SKM-1 treated with dmso at 0.1 percent for 144 hours (cell line): ENCODE data around the gene BSG.
A peak's percentile ranks its signal among the peaks of the same experiment; 100 is the strongest.
"Not testable (repeated sequence)": the region's sequence is repeated elsewhere in the genome, so short reads cannot be mapped to it uniquely, and the experiment has no call there.

Experiments used
- DNase-seq: peaks from one replicate; lab custom pipeline; 2025; ENCODE audit not compliant: unreplicated experiment; lab: John Stamatoyannopoulos, UW

BSG gene

DNA sequence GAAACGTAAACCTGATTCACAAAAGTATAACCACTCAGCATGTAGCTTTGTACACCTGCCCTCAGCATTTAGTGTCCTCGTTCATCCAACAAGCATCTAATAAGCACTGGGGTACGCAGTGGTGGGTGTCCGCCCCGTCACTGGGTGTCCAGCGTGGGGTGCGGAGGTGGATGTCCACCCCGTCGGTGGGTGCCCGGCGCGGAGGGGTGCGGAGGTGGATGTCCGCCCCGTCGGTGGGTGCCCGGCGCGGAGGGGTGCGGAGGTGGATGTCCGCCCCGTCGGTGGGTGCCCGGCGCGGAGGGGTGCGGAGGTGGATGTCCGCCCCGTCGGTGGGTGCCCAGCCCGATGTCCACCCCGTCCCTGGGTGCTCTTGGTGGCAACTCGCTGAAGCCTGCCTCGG lies 12.8 kb downstream of the BSG start:
- DNase-seq = not testable (repeated sequence)

DNA sequence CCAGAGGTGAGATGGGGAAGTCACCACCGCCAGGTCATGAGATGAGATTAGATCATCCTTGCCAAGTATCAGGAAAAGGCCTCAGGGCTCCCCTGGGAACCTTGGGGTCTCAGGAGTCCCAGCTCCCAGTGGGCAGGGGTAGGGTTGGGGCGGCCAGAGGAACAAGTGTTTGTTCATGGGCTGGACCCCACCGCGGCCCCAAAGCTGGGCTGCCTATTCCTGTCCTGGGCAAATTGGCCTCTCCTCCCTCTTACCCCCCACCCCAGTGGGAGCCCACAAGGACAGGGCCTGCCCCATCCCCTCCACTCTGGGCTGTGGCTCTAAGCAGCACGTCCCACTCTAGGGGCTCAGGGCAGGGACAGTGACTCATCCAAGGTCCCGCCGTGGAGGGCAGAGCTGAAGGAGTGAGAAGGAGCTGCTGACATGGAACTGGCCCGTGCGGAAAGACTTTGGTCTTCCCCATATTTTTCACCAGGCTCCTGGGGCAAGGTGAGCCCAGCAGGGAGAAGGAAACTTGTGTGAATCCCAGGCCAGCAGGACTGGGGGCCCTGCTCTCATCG lies 13.2 kb downstream of the BSG start:
- DNase-seq = no peak

DNA sequence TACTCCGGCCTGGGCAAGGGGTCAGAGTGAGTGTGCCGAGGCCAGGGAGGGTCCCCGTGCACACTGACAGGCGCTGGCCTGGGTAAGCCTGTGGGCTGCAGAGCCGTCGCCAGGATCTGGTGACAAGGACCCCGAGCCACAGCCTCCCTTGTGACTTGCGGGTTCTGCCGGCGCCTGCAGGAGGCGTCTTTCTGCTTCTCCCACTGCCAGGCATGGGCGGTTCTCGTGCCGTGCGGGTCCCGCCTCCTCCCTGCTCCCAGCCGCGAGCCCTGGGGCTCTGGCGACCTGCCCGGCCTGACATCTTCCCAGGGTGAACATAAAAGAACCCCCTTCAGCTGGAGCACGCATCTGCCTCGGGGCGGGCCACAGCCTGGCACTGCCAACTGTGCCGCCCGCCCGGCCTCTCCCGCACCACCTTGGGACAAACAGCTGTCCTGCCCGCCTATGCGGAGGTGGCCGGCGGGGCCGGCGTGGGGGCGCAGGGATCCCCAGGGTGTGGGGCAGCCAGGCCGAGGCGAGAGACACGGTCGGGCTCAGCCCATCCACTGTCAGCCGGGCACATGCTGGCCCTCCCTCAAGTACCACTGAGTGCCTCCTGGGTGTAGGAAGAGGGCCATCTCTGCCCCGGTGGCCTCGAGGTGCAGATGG lies 15.8 kb downstream of the BSG start:
- DNase-seq = peak; percentile 56

DNA sequence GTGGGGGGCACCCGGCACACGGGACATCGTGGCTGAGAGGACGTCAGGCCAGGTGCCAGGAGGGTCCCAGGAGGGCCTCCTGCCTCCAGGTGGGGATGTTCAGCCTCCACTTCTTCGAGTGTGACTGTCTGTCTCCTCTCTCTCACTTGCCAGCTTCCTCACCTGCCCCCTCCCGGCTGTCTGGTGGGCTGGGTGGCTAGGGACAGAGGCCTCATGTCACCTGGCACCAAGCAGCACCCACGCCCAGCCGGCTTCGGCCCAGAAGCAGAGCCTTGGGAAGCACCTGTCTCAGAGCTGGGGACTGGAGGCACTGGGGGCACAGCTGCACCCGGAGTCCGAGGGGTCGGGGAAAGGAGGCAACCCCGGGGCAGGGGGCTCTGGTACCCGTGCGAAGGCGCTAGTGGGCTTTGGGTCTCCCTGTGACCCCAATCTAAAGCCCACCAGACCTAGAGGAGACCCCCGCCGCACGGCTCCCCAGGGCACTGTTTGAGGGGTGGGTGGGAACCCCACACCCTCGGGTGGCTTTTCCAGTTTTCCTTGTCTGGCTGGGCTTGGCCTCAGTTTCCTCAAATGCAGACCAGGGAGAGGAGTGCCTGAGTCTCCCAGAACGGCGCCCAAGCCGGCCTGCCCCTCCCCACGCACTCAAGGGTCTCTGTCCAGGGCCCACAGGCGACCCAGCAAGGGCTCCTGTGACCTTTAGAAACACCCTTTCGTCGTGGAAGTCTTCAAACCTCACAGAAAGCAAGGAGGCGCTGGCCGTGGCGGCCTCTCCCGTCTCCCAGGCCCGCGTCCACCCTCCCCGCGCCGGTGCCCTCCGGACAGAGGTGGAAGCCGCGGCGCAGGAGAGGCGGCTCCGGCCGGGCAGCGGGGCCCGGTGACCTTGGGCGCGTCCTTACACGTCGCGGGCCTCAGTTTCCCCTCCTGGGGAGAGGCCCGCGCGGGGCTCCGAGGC lies 16.6 kb downstream of the BSG start:
- no peak for DNase-seq

DNA sequence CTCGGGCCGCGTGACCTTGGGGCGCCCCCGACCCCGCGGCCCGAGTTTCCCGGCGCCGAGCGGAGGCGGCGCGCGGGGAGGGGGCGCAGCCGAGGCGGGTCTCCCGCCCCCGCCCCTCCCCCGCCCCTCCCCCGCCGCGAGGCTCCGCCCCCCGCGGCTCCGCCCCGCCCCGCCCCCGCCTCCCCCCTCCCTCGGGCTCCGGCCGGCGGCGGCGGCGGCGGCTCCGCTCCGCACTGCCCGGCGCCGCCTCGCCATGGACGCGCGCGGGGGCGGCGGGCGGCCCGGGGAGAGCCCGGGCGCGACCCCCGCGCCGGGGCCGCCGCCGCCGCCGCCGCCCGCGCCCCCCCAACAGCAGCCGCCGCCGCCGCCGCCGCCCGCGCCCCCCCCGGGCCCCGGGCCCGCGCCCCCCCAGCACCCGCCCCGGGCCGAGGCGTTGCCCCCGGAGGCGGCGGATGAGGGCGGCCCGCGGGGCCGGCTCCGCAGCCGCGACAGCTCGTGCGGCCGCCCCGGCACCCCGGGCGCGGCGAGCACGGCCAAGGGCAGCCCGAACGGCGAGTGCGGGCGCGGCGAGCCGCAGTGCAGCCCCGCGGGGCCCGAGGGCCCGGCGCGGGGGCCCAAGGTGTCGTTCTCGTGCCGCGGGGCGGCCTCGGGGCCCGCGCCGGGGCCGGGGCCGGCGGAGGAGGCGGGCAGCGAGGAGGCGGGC lies 17.4 kb downstream of the BSG start, which contains the start of gene HCN2:
HCN2 (plus strand) TSS at position 189 of the 703 bp plus-strand sequence; CDS start at position 254, 65 bp downstream.
- DNase-seq = no peak

DNA sequence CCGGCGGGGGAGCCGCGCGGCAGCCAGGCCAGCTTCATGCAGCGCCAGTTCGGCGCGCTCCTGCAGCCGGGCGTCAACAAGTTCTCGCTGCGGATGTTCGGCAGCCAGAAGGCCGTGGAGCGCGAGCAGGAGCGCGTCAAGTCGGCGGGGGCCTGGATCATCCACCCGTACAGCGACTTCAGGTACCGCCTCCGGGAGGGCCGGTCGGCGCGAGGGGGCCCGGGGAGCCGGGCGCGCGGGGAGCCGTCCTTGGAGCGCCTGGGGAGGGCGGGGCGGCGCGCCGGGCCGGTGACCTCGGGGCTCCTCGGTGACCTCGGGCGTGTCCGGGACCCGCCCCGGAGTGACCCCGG lies 18.0 kb downstream of the BSG start:
- no peak for DNase-seq

DNA sequence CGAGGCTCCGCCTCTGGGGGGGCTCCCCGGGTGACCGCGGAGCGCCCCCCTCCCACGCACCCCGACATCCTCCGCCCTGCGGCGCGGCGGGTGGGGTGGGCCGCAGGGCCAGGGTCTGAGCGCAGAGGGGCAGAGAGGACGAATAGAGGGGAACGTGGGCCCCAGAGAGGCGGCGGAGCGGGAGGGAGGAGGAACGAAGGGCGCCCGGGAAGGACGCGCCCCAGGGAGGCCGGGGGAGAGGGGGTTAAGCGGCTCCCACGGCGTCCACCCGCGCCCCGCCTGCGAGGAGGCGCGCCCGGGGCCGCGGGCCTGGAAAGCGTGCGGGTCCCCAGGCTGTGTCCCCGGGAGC lies 18.3 kb downstream of the BSG start:
- DNase-seq = no peak

DNA sequence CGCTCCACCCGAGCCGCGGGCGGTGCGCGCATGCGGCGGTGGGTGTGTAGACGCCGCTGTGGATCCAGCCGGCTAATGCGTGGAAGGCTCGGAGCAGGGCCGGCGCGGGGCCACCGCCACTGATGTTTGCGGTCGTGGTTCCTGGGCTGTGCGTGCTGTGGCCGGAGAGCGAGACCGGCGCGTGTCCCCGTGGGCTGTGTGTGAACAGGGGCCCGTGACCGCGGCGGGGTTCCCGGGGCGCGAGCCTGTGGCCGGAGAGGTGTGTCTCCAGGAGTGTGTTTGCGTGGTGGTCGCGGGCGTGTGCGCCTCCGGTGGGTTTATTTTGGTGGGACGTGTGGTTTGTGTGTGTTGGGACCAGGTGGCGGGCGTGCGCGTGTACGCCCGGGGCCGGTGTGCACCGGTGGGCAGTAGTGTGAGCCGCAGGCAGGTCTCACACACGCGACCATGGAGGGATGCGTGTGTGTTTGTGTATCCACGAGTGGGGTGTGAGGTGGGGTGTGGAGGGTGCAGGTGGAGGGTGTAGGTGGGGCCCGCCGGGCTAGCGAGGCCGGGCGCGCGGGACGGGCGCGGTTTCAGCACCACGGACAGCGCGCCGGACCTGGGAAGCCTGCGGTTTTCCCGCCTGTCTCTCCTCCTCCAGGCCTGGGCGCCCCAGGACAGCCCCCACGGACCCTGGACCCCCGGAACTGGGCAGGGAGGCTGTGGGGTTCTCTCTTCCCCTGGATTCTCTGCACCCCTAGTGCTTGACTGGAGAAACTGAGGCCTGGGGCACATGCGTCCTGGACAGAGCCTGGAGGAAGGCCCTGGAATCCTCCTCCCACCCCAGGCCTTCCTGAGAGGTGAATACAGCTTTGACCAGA lies 18.9 kb downstream of the BSG start:
- DNase-seq = no peak

DNA sequence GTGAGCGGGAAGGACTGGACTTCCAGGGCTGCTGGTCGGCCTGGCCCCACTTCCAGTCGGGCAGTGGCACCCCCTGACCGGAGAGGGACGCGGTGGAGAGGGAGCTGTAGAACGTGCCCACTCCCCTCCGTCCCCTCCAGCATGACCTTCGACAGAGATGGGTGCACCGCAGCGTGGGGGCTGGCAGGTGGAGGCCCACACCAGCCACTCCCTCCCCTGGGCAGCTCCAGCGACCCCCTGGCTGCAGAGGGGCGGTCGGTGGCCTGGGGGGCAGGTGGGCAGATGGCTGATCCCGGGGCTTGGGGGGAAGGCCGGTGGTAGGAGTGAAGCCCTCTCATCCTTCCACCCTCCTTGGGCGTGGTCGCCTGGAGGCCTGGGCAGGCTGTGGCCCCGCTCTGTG lies 19.7 kb downstream of the BSG start:
- DNase-seq = no peak

DNA sequence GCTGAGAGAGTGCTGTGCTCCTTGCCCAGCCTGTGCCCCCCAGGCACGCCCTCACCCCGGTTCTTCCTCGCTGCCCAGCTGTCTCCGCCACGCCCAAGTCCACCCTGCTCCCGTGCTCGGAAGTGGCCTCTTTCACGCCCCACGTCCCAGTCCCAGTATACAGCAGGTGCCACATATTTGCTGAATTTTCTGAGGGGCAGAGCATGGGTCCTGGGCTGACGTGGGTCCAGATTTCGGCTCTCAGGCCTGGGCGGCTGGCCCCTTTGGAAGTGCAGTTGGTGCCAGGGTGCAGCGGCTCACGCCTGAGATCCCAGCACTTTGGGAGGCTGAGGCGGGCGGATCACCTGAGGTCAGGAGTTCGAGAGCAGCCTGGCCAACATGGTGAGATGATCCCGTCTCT lies 20.7 kb downstream of the BSG start:
- no peak for DNase-seq

DNA sequence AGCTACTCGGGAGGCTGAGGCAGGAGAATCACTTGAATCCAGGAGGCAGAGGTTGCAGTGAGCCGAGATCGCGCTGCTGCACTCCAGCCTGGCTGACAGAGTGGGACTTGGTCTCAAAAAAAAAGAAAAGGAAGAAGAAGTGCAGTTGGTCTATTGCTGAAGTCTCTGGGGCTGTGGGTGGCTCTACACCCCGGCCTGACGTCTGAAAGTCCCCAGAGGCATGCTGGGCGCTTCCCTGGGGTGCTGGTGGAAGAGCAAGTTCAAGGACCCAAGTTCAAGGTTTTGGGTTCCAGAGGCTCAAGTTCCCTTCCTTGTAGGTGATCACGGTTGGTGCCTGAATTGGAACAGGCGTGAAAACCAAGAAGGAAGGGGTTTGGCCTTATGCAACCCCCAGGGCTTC lies 21.1 kb downstream of the BSG start:
- DNase-seq = no peak

DNA sequence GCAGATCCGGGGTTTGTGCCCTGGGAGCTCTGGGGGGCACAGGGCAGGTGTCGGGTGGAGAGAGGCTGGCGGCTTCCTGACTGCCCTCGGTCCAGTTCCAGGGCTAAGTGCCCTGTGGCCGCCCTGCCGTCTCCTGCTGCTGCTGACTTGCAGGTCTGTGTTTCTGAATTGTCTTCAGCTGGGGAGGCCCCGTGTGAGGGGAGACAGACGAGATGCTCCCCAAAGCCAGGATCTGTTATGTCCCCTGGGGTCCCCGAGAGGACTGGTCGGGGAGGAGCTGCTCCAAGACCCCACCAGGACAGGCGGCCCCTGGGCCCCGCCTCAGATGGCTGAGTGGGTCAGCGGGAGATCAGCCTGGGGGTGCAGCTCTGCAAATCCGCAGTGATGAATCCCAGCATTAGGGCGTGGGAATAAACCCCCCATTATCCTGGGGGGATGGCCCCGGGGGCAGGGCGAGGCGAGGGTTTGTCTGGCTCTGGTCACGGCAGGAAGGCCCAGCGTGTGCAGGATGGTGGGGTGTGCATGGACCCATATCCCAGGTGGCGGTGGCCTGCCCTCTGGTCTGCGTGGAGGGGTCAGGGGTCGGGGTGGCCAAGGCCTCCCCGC lies 22.0 kb downstream of the BSG start:
- no peak for DNase-seq

DNA sequence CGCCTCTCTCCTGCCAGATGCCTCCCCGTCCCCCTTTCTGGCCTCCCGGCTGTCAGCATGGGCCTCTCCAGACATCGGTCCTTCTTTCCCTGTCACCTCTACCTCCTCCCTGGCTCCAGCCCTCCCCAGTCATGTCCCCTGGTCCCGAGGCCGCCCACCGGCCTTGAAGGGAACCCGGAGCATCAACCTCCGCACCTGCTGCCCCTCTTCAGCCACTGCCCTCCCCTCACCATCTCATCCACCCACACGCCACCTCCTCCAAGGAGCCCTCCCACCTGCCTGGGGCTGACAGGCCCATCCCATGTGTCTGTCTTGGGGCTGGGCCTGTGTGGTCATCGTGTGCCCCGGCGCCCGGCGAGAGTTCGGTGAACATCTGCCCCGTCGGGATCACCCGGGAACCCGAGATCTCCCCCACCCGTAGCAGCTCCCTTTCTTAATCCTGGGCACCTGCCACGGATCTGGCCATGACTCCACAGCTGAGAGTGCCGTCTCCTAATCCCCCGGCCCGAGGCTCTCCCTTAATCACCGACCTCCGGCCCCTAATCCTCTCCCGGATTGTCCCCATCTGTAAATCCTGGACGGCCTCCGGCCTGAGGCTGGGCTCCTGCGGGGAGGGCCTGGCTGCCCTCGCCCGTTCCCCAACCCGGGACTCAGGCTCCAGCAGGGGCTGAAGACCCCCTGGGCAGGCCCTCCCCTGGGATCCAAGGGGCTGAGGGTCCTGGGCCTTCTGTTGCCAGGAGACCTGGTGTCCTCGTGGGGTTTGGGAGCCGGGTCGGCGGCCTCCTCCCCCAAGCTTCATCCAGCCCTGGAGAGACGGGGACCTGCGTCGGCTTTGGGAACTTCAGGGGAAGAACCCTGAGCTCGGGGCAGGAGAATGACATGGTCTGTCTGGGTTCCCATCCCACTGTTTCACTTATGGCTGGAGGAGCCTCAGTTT lies 23.2 kb downstream of the BSG start:
- DNase-seq = no peak

DNA sequence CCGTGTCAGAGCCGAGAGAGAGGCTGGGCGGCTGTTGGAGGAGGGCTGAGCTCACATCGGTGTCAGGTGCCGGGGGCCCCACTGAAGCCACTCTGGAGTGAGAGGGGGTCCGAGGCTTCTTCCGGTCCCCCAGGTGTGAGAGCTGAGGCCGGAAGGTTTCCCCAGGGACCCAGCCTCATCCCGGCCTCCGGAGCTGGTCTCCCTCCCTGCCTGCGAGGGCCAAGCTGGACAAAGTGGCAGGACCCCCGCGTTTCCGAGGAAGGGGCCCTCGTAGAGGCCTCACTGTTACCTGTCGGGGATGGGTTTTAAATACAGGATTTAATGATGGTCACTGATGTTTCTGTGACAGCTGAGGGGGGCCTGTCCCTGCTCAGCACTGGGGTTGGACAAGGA lies 23.9 kb downstream of the BSG start:
- no peak for DNase-seq

DNA sequence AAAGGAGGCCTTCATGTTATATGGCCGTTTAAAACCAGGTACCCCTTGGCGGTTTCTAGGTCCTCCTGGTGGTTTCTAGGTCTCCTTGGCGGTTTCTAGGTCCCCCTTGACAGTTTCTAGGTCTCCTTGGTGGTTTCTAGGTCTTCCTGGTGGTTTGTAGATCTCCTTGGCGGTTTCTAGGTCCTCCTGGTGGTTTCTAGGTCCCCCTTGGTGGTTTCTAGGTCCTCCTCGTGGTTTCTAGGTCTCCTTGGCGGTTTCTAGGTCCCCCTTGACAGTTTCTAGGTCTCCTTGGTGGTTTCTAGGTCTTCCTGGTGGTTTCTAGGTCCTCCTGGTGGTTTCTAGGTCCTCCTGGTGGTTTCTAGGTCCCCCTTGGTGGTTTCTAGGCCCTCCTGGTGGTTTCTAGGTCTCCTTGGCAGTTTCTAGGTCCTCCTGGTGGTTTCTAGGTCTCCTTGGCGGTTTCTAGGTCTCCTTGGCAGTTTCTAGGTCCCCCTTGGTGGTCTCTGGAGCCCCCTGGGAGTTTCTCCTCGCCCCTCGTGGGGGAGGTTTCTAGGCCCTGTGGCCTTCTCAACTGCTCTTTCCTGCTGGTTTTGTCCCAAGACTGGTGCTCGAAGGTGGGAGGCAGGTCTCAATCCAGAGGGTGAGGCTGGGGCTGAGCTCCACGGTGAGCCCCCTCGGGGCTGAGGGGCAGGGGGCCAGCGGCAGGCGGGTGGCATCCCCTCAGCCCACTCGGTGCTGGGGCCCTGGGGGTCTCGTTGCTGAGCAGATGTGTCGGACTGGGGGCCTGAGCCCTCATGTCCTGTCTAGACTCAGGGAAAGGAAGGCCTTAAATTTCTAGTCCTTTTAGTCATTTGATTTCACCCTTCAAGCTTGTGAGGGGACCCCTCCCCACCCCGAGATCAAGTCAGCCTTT lies 25.3 kb downstream of the BSG start:
- no peak for DNase-seq

DNA sequence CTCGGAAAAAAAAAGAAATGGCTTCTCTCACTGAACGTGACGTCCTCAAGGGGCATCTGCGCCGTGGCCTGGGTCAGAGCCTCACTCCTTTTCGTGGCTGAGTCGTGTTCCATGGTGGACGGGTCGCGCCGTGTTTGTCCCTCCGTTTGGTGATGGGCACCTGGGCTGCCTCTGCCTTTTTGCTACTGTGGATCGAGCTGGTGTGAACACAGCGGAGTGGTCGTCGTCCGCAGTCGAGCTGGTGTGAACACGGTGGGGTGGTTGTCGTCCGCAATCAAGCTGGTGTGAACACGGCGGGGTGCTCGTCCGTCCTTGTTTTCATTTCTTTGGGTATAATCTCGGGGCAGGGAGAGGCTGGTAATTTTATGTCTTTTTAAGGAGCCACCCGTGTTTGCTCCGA lies 28.9 kb downstream of the BSG start:
- no peak for DNase-seq

DNA sequence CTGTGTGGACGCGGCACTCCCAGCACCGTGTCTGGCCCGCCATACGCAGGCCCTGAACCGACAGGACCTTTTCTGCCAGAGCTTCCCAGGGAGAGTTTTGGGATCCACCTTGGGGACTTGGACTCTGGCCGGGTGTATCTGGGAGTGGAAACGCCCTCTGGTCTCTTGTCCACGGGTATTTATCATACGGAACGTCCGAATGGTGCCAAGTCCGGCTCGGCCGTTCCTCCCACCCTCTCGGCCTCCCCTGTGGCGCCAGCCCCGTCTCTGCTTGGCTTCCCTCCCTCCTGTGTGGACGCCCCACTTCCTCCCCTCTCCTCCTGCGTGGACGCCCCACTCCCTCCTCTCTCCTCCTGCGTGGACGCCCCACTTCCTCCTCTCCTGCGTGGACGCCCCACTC lies 29.4 kb downstream of the BSG start:
- no peak for DNase-seq
